K562 (cell line): ENCODE measurements around the gene M6PR.

ENCODE experiments used
- CHD2 ChIP-seq: IDR thresholded peaks from 2 replicates; pipeline ENCODE4 v1.6.1; 2011; ENCODE audit warnings: low read depth, low read length
- EZH2 ChIP-seq: IDR thresholded peaks from 2 replicates; pipeline ENCODE4 v1.6.1; 2012; ENCODE audit warnings: low read depth, mild to moderate bottlenecking, inconsistent platforms, low read length, borderline replicate concordance
- KLF1 ChIP-seq: fragments of 450-650 bp; IDR thresholded peaks from 2 replicates; pipeline ENCODE4 v1.6.1; 2016; ENCODE audit warnings: missing genetic modification characterization, missing compliant biosample characterization
- NFATC3 ChIP-seq: fragments of 450-650 bp; IDR thresholded peaks from 2 replicates; pipeline ENCODE4 v1.6.1; 2017; ENCODE audit warnings: mild to moderate bottlenecking
- POLR2AphosphoS5 ChIP-seq: IDR thresholded peaks from 2 replicates; pipeline ENCODE4 v1.6.1; 2011; ENCODE audit warnings: mild to moderate bottlenecking, low read depth, low read length, moderate library complexity; ENCODE audit not compliant: control insufficient read depth, insufficient read depth
- RCOR1 ChIP-seq, 2 experiments: IDR thresholded peaks; 2 replicates each; pipeline ENCODE4 v1.6.1; 2012; ENCODE audit warnings: low read depth in 2 of 2, low read length in 2 of 2, borderline replicate concordance in 1 of 2, improper control_type of control experiment in 1 of 2
- SPI1 ChIP-seq: IDR thresholded peaks from 2 replicates; pipeline ENCODE4 v1.6.1; 2011; ENCODE audit warnings: low read depth, low read length, control low read depth, borderline replicate concordance
- SREBF2 ChIP-seq: sonication (generic); formaldehyde crosslinking; IDR thresholded peaks from 2 replicates; pipeline ENCODE4 v1.4.0; 2020; ENCODE audit warnings: mild to moderate bottlenecking, missing genetic modification reagents
- ZKSCAN8 ChIP-seq: fragments of 200-800 bp; sonication (Bioruptor generic); IDR thresholded peaks from 2 replicates; pipeline ENCODE4 v1.6.1; 2016; ENCODE audit warnings: missing genetic modification characterization, missing compliant biosample characterization

GRCh38 chr12:8993827-8994226, 44.4 kb upstream of the M6PR start:
- TF ChIP-seq ZKSCAN8 (CRISPR knock-in tag), result no peak
- no peak for TF ChIP-seq EZH2
- TF ChIP-seq POLR2AphosphoS5, result no peak
- no peak for TF ChIP-seq KLF1 (tag)
- no peak for TF ChIP-seq SREBF2
- no peak for TF ChIP-seq RCOR1 (IDR thresholded peaks at IDR 0.05; ENCODE audit: borderline replicate concordance in 1 of 2, low read depth in 2 of 2, low read length in 2 of 2)
- TF ChIP-seq NFATC3, result no peak
- TF ChIP-seq SPI1, result no peak
- no peak for TF ChIP-seq CHD2
